Measurements from ENCODE around the gene SCN8A.

The SCN8A gene

GRCh38 chr12:51677284-51677968, 86.4 kb downstream of the SCN8A start:
- TF ChIP-seq GATA3 (IDR thresholded peaks at IDR 0.05; ENCODE audit: low read depth, low read length) (no peak), GATA2 (IDR thresholded peaks at IDR 0.05; ENCODE audit: low read depth, low read length) (no peak)

GRCh38 chr12:51678086-51678724, 87.2 kb downstream of the SCN8A start:
- no peak for TF ChIP-seq GATA3 (IDR thresholded peaks at IDR 0.05; ENCODE audit: low read depth, low read length)
- no peak for TF ChIP-seq GATA2 (IDR thresholded peaks at IDR 0.05; ENCODE audit: low read depth, low read length)

- TF ChIP-seq GATA2 (IDR thresholded peaks at IDR 0.05; ENCODE audit: low read depth, low read length) (no peak), GATA3 (IDR thresholded peaks at IDR 0.05; ENCODE audit: low read depth, low read length) (no peak)
Observed at GRCh38 chr12:51682981-51683380, 91.9 kb downstream of the SCN8A start.

- TF ChIP-seq GATA3 (IDR thresholded peaks at IDR 0.05; ENCODE audit: low read depth, low read length) (no peak), GATA2 (IDR thresholded peaks at IDR 0.05; ENCODE audit: low read depth, low read length) (no peak)
Observed at GRCh38 chr12:51683763-51684357, 92.8 kb downstream of the SCN8A start.

- no peak for TF ChIP-seq GATA2 (IDR thresholded peaks at IDR 0.05; ENCODE audit: low read depth, low read length)
- TF ChIP-seq GATA3 (IDR thresholded peaks at IDR 0.05; ENCODE audit: low read depth, low read length) = no peak
Observed at GRCh38 chr12:51686727-51687126, 95.7 kb downstream of the SCN8A start.

- no peak for TF ChIP-seq GATA3 (IDR thresholded peaks at IDR 0.05; ENCODE audit: low read depth, low read length)
- no peak for TF ChIP-seq GATA2 (IDR thresholded peaks at IDR 0.05; ENCODE audit: low read depth, low read length)
Observed at GRCh38 chr12:51687177-51687576, 96.1 kb downstream of the SCN8A start.

- TF ChIP-seq GATA2 (IDR thresholded peaks at IDR 0.05; ENCODE audit: low read depth, low read length) (no peak), GATA3 (IDR thresholded peaks at IDR 0.05; ENCODE audit: low read depth, low read length) (no peak)
Observed at GRCh38 chr12:51687614-51688013, 96.6 kb downstream of the SCN8A start.

- TF ChIP-seq GATA2 (IDR thresholded peaks at IDR 0.05; ENCODE audit: low read depth, low read length) (no peak), GATA3 (IDR thresholded peaks at IDR 0.05; ENCODE audit: low read depth, low read length) (no peak)
Observed at GRCh38 chr12:51689983-51690382, 99.0 kb downstream of the SCN8A start.

- TF ChIP-seq GATA3 (IDR thresholded peaks at IDR 0.05; ENCODE audit: low read depth, low read length) = no peak
- TF ChIP-seq GATA2 (IDR thresholded peaks at IDR 0.05; ENCODE audit: low read depth, low read length) = no peak
Observed at GRCh38 chr12:51692016-51692415, 101.0 kb downstream of the SCN8A start.

GRCh38 chr12:51693569-51693968, 102.5 kb downstream of the SCN8A start:
- TF ChIP-seq GATA2 (IDR thresholded peaks at IDR 0.05; ENCODE audit: low read depth, low read length) (no peak), GATA3 (IDR thresholded peaks at IDR 0.05; ENCODE audit: low read depth, low read length) (no peak)

GRCh38 chr12:51694146-51694545, 103.1 kb downstream of the SCN8A start:
- TF ChIP-seq GATA3 (IDR thresholded peaks at IDR 0.05; ENCODE audit: low read depth, low read length) (no peak), GATA2 (IDR thresholded peaks at IDR 0.05; ENCODE audit: low read depth, low read length) (no peak)

- TF ChIP-seq GATA2 (IDR thresholded peaks at IDR 0.05; ENCODE audit: low read depth, low read length) (no peak), GATA3 (IDR thresholded peaks at IDR 0.05; ENCODE audit: low read depth, low read length) (no peak)
Observed at GRCh38 chr12:51695241-51696010, 104.4 kb downstream of the SCN8A start.

- no peak for TF ChIP-seq GATA2 (IDR thresholded peaks at IDR 0.05; ENCODE audit: low read depth, low read length)
- no peak for TF ChIP-seq GATA3 (IDR thresholded peaks at IDR 0.05; ENCODE audit: low read depth, low read length)
Observed at GRCh38 chr12:51699219-51699618, 108.2 kb downstream of the SCN8A start.

- no peak for TF ChIP-seq GATA2 (IDR thresholded peaks at IDR 0.05; ENCODE audit: low read depth, low read length)
Observed at GRCh38 chr12:51700887-51701286, 109.9 kb downstream of the SCN8A start.
